DND-41 (cell line): ENCODE data around the gene ZNF638.

Source experiments
- ATAC-seq: fragments of 200-7000 bp; cut with Tn5 transposase; 3 replicates; pipeline ENCODE4 v1.9.1; 2021; ENCODE audit warnings: low read depth; ENCODE audit not compliant: insufficient read depth
- DNase-seq: peaks from one replicate; pipeline ENCODE4 v3.0.0-alpha.2; 2020
- H2AFZ ChIP-seq: 2 replicates; pipeline ENCODE4 v1.6.0; 2012; ENCODE audit warnings: low read depth, low read length
- H3K27ac ChIP-seq: 2 replicates; pipeline ENCODE4 v1.5.1; 2012; ENCODE audit warnings: low read length, inconsistent platforms
- H3K27me3 ChIP-seq: fragments of 200-600 bp; sonication (generic); 2 replicates; pipeline ENCODE4 v1.6.0; 2012; ENCODE audit warnings: low read length, mild to moderate bottlenecking, inconsistent platforms; ENCODE audit not compliant: insufficient read depth, poor library complexity
- H3K36me3 ChIP-seq: 2 replicates; pipeline ENCODE4 v1.5.1; 2012; ENCODE audit warnings: low read length, inconsistent platforms; ENCODE audit not compliant: insufficient read depth
- H3K4me1 ChIP-seq: 2 replicates; pipeline ENCODE4 v1.5.1; 2012; ENCODE audit warnings: mild to moderate bottlenecking, low read length; ENCODE audit not compliant: insufficient read depth
- H3K4me2 ChIP-seq: 2 replicates; pipeline ENCODE4 v1.6.0; 2012; ENCODE audit warnings: mild to moderate bottlenecking, moderate library complexity, low read length, inconsistent platforms; ENCODE audit not compliant: insufficient read depth
- H3K4me3 ChIP-seq, 2 experiments: fragments of 200-600 bp in 1 of 2; shearing (Covaris generic) in 1 of 2; 2 replicates each; pipeline ENCODE4 v1.5.1; 2012 to 2016; ENCODE audit warnings: inconsistent platforms in 2 of 2, low read length in 2 of 2, mild to moderate bottlenecking in 2 of 2, low read depth in 1 of 2, moderate library complexity in 1 of 2
- H3K79me2 ChIP-seq: 2 replicates; pipeline ENCODE4 v1.6.0; 2012; ENCODE audit warnings: low read length, inconsistent platforms; ENCODE audit not compliant: insufficient read depth
- H3K9ac ChIP-seq: 2 replicates; pipeline ENCODE4 v1.6.0; 2012; ENCODE audit warnings: low read depth, mild to moderate bottlenecking, inconsistent platforms, low read length, moderate library complexity
- H3K9me3 ChIP-seq: 2 replicates; pipeline ENCODE4 v1.5.1; 2012; ENCODE audit warnings: low read length, moderate library complexity, mild to moderate bottlenecking, inconsistent platforms; ENCODE audit not compliant: insufficient read depth, severe bottlenecking
- H4K20me1 ChIP-seq: 2 replicates; pipeline ENCODE4 v1.6.0; 2012; ENCODE audit warnings: low read length; ENCODE audit not compliant: insufficient read depth
- EZH2 ChIP-seq: IDR thresholded peaks from 3 replicates; pipeline ENCODE4 v1.6.1; 2012; ENCODE audit warnings: borderline replicate concordance, low read depth, mild to moderate bottlenecking, moderate library complexity, low read length, inconsistent platforms; ENCODE audit not compliant: severe bottlenecking
- TF ChIP-seq, protein P1 (sequence below): IDR thresholded peaks from 2 replicates; pipeline ENCODE4 v1.5.1; 2012; ENCODE audit warnings: borderline replicate concordance, low read length, moderate library complexity, mild to moderate bottlenecking; ENCODE audit not compliant: poor library complexity, severe bottlenecking; ENCODE audit errors: extremely low read depth

The ZNF638 gene

DNA sequence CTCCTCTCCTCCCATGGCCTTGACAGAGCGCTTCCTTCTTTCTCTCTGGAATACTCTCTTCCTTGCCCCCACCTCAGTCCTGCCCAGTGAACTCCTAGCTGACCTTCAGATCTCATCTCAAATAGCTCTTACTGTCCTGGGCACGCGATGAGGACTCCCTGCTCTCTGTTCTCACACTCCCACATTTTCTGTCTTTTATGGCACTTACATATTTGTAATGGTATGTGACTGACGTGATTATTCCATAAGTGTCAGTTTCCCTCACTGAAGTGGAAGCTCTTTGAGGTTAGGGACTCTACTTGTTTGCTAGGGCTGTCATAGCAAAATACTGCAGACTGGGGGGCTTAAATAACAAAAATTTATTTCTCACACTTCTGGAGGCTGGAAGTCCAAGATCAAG is 120.1 kb downstream of the ZNF638 start:
- Histone ChIP-seq H3K27me3 (no peaks in the 10 kb centered on the region), H3K4me3 (no peak overlapping the region), H3K79me2 (no peaks in the 10 kb centered on the region), H3K9ac (no peak overlapping the region), H4K20me1 (no peaks in the 10 kb centered on the region), H3K9me3 (no peaks in the 10 kb centered on the region), H3K4me2 (no peak overlapping the region), H3K27ac (no peak overlapping the region), H3K4me1 (no peaks in the 10 kb centered on the region), H3K36me3 (no peaks in the 10 kb centered on the region), H2AFZ (no peak overlapping the region)
- no peak for TF ChIP-seq EZH2
- TF ChIP-seq, protein P1, sequence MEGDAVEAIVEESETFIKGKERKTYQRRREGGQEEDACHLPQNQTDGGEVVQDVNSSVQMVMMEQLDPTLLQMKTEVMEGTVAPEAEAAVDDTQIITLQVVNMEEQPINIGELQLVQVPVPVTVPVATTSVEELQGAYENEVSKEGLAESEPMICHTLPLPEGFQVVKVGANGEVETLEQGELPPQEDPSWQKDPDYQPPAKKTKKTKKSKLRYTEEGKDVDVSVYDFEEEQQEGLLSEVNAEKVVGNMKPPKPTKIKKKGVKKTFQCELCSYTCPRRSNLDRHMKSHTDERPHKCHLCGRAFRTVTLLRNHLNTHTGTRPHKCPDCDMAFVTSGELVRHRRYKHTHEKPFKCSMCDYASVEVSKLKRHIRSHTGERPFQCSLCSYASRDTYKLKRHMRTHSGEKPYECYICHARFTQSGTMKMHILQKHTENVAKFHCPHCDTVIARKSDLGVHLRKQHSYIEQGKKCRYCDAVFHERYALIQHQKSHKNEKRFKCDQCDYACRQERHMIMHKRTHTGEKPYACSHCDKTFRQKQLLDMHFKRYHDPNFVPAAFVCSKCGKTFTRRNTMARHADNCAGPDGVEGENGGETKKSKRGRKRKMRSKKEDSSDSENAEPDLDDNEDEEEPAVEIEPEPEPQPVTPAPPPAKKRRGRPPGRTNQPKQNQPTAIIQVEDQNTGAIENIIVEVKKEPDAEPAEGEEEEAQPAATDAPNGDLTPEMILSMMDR = no peak
- DNase-seq (no peak), ATAC-seq (no peak)

DNA sequence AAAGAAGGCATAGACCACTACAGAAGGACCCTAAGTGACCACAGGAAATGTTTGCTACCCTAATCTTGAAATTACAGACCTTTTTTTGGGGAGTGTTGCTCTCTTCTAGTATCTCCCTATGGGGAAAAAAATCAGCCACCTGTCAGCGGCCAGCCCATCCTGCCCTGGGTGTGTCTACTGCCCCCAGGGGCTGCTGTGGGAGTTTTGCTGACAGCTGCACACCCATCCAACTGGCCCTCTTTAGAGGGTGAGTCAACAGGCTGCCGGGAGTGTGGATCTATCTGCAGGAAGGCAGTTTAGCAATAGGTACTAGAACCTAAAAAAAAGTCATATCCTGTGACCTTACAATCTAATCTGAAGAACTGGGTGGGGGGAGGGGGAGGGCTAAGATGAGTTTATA is 121.0 kb downstream of the ZNF638 start:
- Histone ChIP-seq H3K4me1 (no peaks in the 10 kb centered on the region), H3K79me2 (no peaks in the 10 kb centered on the region), H3K27ac (no peak overlapping the region), H2AFZ (no peak overlapping the region), H3K9ac (no peak overlapping the region), H3K4me2 (no peak overlapping the region), H3K27me3 (no peaks in the 10 kb centered on the region), H4K20me1 (no peaks in the 10 kb centered on the region), H3K36me3 (no peaks in the 10 kb centered on the region), H3K9me3 (no peaks in the 10 kb centered on the region), H3K4me3 (no peak overlapping the region)
- TF ChIP-seq EZH2 = no peak
- TF ChIP-seq, protein P1 = peak; percentile 8
- ATAC-seq (peak; percentile 68; the same call in 2 of the 3 replicates), DNase-seq (no peak)

DNA sequence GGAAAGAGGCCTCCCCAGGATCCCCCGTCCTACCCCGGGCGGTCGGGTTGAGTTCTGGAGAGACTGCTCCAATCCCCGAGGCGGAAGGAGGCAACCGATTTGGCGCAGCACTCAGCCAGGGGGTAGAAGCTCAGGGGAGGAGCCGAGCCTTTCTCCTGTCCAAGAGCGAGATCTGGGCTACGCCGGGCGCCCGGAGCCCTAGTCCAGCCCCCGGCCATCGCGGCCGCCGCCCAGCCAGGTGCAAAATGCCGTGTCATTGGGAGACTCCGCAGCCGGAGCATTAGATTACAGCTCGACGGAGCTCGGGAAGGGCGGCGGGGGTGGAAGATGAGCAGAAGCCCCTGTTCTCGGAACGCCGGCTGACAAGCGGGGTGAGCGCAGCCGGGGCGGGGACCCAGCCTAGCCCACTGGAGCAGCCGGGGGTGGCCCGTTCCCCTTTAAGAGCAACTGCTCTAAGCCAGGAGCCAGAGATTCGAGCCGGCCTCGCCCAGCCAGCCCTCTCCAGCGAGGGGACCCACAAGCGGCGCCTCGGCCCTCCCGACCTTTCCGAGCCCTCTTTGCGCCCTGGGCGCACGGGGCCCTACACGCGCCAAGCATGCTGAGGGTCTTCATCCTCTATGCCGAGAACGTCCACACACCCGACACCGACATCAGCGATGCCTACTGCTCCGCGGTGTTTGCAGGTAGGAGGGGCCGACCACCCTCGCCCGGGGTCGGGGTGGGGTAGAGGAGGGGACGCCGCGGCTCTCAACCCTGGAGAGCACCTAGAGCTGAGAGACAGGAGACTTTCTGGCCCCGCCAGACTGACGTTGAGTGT is 122.0 kb downstream of the ZNF638 start, which contains the start of gene DYSF:
Gene DYSF, plus strand, starts transcription at position 158 of the 817 bp plus-strand sequence.
- no peak within 1 kb of the TSS for H3K4me2 ChIP-seq

More for the DNA sequence above, 122.0 kb downstream of the ZNF638 start, which contains the start of gene DYSF:
- no peak for ATAC-seq
- no peak for DNase-seq
- Histone ChIP-seq H3K9me3 (no peaks in the 10 kb centered on the region), H2AFZ (no peak within 1 kb of the TSS), H3K36me3 (no peaks in the 10 kb centered on the region), H3K27me3 (no peaks in the 10 kb centered on the region), H3K4me1 (no peaks in the 10 kb centered on the region), H4K20me1 (no peaks in the 10 kb centered on the region), H3K9ac (no peak within 1 kb of the TSS), H3K27ac (no peak within 1 kb of the TSS), H3K4me3 (no peak within 1 kb of the TSS), H3K79me2 (no peaks in the 10 kb centered on the region)
- TF ChIP-seq, protein P1 = no peak
- TF ChIP-seq EZH2 = no peak
